Immature natural killer cell (primary cell): ENCODE data around the gene IL18RAP. TPM values are rescaled to one million over a fixed set of nuclear protein-coding genes. Genes with fewer than 3 reads are reported as not detected.

Source experiments
- DNase-seq, 3 donors: peaks; one replicate each; pipeline ENCODE4 v3.0.0; 2022; ENCODE audit warnings: mixed read lengths in 1 of 3
- H3K27ac Mint-ChIP-seq, 6 donors: one replicate each; pipeline ENCODE4 v1.8.0; 2020; ENCODE audit warnings: mixed read lengths in 6 of 6, mild to moderate bottlenecking in 5 of 6, inconsistent platforms in 4 of 6, moderate library complexity in 3 of 6
- H3K27me3 Mint-ChIP-seq, 3 donors: one replicate each; pipeline ENCODE4 v1.8.0; 2020 to 2021; ENCODE audit warnings: low read depth in 3 of 3, mild to moderate bottlenecking in 3 of 3, mixed read lengths in 3 of 3, moderate library complexity in 3 of 3, inconsistent platforms in 1 of 3
- H3K36me3 Mint-ChIP-seq, 3 donors: one replicate each; pipeline ENCODE4 v1.8.0; 2020; ENCODE audit warnings: mixed read lengths in 3 of 3, inconsistent platforms in 2 of 3, mild to moderate bottlenecking in 2 of 3
- H3K4me1 Mint-ChIP-seq, 2 donors: one replicate each; pipeline ENCODE4 v1.8.0; 2020; ENCODE audit warnings: inconsistent platforms in 2 of 2, mild to moderate bottlenecking in 2 of 2, mixed read lengths in 2 of 2, moderate library complexity in 1 of 2
- H3K4me3 Mint-ChIP-seq, 5 donors: one replicate each; pipeline ENCODE4 v1.8.0; 2020; ENCODE audit warnings: mild to moderate bottlenecking in 5 of 5, mixed read lengths in 5 of 5, inconsistent platforms in 3 of 5, moderate library complexity in 3 of 5
- H3K9me3 Mint-ChIP-seq, 6 donors: one replicate each; pipeline ENCODE4 v1.8.0; 2020; ENCODE audit warnings: mild to moderate bottlenecking in 6 of 6, mixed read lengths in 6 of 6, inconsistent platforms in 4 of 6, moderate library complexity in 3 of 6
- polyA plus RNA-seq, 3 donors: library from polyadenylated mRNA; unstranded; fragments of 300-500 nt; fragmentation: Illumina TruSeq; gene quantifications; one replicate each; pipeline ENCODE4 v1.2.3, GENCODE V29; 2021

IL18RAP gene
- polyA plus RNA-seq, 3 donors from 2014 or later: 58.1 to 60.8 (median 60.3) TPM

DNA sequence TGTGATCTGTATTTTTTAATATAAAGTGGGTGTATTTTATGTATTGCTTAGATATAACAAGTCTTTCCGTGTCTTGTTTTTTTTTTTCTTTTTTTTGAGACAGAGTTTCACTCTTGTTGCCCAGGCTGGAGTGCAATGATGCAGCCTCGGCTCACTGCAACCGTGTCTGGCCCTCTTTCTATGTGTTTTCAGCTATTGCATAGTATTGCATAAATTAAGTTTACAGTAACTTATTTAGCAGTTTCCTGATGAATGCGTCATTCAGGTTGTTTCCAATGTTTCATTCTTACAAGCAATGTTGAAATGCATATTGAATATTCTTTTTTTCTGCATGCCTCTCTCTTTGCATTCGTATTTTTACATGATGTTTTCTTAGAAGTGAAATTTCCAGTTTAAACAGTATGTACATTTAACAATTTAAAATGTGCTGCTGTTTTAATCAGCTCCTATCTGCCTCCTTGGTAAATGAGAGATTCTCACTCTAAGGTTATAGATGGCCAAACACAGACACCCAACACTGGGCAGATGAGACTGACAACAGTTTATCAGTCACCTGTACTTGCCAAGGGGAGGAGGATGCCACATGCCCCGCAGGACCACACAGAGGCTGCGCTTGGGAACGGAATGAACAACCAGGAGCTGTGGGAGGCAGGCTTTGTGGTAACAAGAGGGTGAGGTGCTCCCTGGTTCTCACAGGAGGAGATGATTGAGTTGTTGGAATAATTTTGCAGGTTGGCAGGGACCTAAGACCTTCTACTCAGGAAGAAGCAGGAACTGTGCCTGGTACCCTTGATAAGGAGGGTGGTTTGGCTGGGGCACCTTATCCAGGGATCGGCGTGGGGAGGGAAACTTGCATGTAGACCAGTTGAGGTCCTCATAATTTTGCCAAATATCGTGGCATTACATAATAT is 57.6 kb downstream of the IL18RAP start:
- H3K9me3 Mint-ChIP-seq: no peaks in the 10 kb centered on the region
- no peak overlapping the region for H3K27ac Mint-ChIP-seq
- no peaks in the 10 kb centered on the region for H3K4me1 Mint-ChIP-seq
- no peak overlapping the region for H3K4me3 Mint-ChIP-seq
- H3K36me3 Mint-ChIP-seq: peaks cover 0 to 4% (median 4%) of the 10 kb centered on the region in 3 donors
- H3K27me3 Mint-ChIP-seq: peaks cover 0 to 5% (median 5%) of the 10 kb centered on the region in 3 donors
- no peak for DNase-seq

DNA sequence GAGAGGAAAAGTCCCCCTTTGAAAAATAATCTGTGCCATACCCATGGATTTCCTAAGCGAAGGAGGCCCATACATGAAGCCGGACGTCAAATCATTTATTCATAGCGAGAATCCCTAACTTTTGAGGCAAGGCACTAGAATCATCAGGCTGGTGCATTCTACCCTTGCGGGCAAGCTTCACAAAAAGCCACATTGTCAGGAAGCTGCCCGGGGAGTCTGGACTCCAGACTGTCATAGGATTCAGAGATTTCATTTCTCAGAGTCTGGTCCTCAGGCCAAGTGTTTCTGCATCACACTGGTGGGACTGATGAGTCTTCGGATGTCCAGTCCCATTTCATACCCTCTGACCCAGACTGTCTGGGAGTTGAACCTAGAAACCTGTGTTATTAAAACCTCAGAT is 59.0 kb downstream of the IL18RAP start:
- no peaks in the 10 kb centered on the region for H3K9me3 Mint-ChIP-seq
- peaks cover 0 to 4% (median 0%) of the 10 kb centered on the region in 3 donors for H3K36me3 Mint-ChIP-seq
- no peak overlapping the region for H3K27ac Mint-ChIP-seq
- H3K4me3 Mint-ChIP-seq: no peak overlapping the region
- no peak for DNase-seq
- peaks cover 2 to 6% of the 10 kb centered on the region in 2 donors for H3K4me1 Mint-ChIP-seq
- H3K27me3 Mint-ChIP-seq: peaks cover 0 to 7% (median 3%) of the 10 kb centered on the region in 3 donors

- Mint-ChIP-seq H3K4me1 (peaks cover 14 to 18% of the 10 kb centered on the region in 2 donors), H3K27ac (no peak overlapping the region), H3K27me3 (peaks cover 0 to 10% (median 2%) of the 10 kb centered on the region in 3 donors), H3K9me3 (no peaks in the 10 kb centered on the region), H3K36me3 (peaks cover 0 to 4% (median 0%) of the 10 kb centered on the region in 3 donors), H3K4me3 (no peak overlapping the region)
- no peak for DNase-seq
Measured at GRCh38 chr2:102483086-102483485, 60.1 kb downstream of the IL18RAP start.

DNA sequence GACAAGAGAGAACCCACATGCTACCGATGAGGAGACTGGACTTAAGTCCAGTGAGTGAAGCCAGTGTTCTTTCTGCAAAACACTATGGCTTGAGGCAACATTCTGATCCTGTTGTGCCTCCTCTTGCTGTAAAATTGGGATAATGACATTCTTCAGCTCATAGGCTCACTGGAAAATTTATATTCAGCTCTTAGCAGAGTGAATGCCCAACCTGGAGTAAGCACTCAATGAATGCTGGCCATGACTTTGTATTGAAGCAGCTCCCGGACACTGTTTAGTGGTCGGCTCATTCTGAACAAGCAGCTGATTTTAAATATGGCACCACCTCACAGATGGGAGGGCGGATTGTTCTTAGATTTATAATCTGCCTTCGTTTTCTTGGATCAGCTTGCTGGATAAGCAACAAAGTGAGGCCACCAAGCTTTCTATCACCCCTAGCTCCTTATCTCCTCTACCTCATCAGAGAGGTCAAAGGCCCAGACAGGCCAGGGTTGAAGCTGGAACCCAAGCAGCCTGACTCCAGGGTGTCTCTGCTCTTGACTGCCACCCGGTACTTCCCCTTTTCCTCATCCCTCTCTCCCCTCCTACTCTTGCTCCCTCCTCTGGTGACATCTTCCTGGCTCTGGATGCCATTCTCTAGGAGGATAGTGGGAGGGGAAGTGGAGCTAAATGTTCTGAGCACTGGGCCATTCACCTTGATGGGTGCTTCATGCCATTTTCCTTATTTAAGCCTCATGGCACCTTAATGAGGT is 61.5 kb downstream of the IL18RAP start:
- Mint-ChIP-seq H3K9me3 (no peaks in the 10 kb centered on the region), H3K4me3 (no peak overlapping the region), H3K27ac (no peak overlapping the region), H3K27me3 (peaks cover 0 to 10% (median 2%) of the 10 kb centered on the region in 3 donors), H3K36me3 (peaks cover 0 to 4% (median 0%) of the 10 kb centered on the region in 3 donors), H3K4me1 (peaks cover 28 to 31% of the 10 kb centered on the region in 2 donors)
- DNase-seq: no peak

- Mint-ChIP-seq H3K4me1 (peaks cover 36 to 39% of the 10 kb centered on the region in 2 donors), H3K9me3 (peaks cover 0 to 4% (median 0%) of the 10 kb centered on the region in 6 donors), H3K27me3 (peaks cover 0 to 10% (median 2%) of the 10 kb centered on the region in 3 donors), H3K27ac (no peak overlapping the region), H3K4me3 (no peak overlapping the region), H3K36me3 (peaks cover 0 to 4% (median 0%) of the 10 kb centered on the region in 3 donors)
- DNase-seq: no peak
Measured at GRCh38 chr2:102485147-102485785, 62.3 kb downstream of the IL18RAP start.

GRCh38 chr2:102486941-102487702 is 64.2 kb downstream of the IL18RAP start:
- no peak for DNase-seq
- Mint-ChIP-seq H3K36me3 (peaks cover 0 to 4% (median 4%) of the 10 kb centered on the region in 3 donors), H3K27me3 (peaks cover 0 to 7% (median 2%) of the 10 kb centered on the region in 3 donors), H3K4me1 (peaks cover 48 to 50% of the 10 kb centered on the region in 2 donors), H3K4me3 (peak overlapping the region in 4 of 5 donors; percentile 31 to 55 (median 34)), H3K9me3 (peaks cover 0 to 4% (median 0%) of the 10 kb centered on the region in 6 donors), H3K27ac (peak overlapping the region in 1 of 6 donors; percentile 22)

- Mint-ChIP-seq H3K27ac (no peak overlapping the region), H3K9me3 (peaks cover 0 to 4% (median 0%) of the 10 kb centered on the region in 6 donors), H3K36me3 (peaks cover 0 to 7% (median 6%) of the 10 kb centered on the region in 3 donors), H3K4me3 (peak overlapping the region in 4 of 5 donors; percentile 31 to 56 (median 46)), H3K27me3 (peaks cover 0 to 7% (median 2%) of the 10 kb centered on the region in 3 donors), H3K4me1 (peaks cover 48 to 50% of the 10 kb centered on the region in 2 donors)
- no peak for DNase-seq
Measured at GRCh38 chr2:102487761-102488462, 65.0 kb downstream of the IL18RAP start.

- Mint-ChIP-seq H3K36me3 (peaks cover 0 to 10% (median 6%) of the 10 kb centered on the region in 3 donors), H3K4me3 (peak overlapping the region; percentile 52 to 68 (median 58)), H3K4me1 (peaks cover 48 to 50% of the 10 kb centered on the region in 2 donors), H3K9me3 (peaks cover 0 to 4% (median 0%) of the 10 kb centered on the region in 6 donors), H3K27ac (peak overlapping the region; percentile 2 to 75 (median 46)), H3K27me3 (peaks cover 0 to 5% (median 2%) of the 10 kb centered on the region in 3 donors)
- DNase-seq: peak; percentile 47 to 63 (median 51)
Measured at GRCh38 chr2:102489646-102490045, 66.7 kb downstream of the IL18RAP start.

- Mint-ChIP-seq H3K27ac (no peak overlapping the region), H3K4me3 (no peak overlapping the region), H3K9me3 (peaks cover 0 to 9% (median 0%) of the 10 kb centered on the region in 6 donors), H3K36me3 (peaks cover 5 to 16% (median 6%) of the 10 kb centered on the region in 3 donors), H3K27me3 (peaks cover 2 to 4% (median 2%) of the 10 kb centered on the region in 3 donors), H3K4me1 (peaks cover 41 to 47% of the 10 kb centered on the region in 2 donors)
- DNase-seq: no peak
Measured at GRCh38 chr2:102492006-102492405, 69.0 kb downstream of the IL18RAP start.

DNA sequence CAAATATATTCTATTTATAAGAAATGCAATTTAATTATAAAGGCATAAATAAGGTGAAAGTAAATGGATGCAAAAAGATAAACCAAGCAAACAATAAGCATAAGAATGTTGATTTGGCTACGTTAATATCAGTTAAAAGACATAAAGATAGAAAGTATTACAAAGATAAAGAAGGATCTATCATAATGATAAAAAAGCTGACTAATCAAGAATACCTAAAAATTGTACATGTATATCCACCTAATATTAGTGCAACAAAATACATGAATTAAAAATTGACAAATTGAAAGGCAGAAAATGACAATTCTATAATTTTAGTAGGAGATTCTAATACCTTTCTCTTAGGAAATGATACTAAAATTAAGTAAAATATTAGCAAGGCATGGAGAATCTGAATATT is 71.6 kb downstream of the IL18RAP start:
- peaks cover 16 to 26% of the 10 kb centered on the region in 2 donors for H3K4me1 Mint-ChIP-seq
- peaks cover 0 to 9% (median 0%) of the 10 kb centered on the region in 6 donors for H3K9me3 Mint-ChIP-seq
- no peak overlapping the region for H3K27ac Mint-ChIP-seq
- peaks cover 5 to 16% (median 6%) of the 10 kb centered on the region in 3 donors for H3K36me3 Mint-ChIP-seq
- no peak overlapping the region for H3K4me3 Mint-ChIP-seq
- DNase-seq: no peak
- peaks cover 0 to 5% (median 0%) of the 10 kb centered on the region in 3 donors for H3K27me3 Mint-ChIP-seq

DNA sequence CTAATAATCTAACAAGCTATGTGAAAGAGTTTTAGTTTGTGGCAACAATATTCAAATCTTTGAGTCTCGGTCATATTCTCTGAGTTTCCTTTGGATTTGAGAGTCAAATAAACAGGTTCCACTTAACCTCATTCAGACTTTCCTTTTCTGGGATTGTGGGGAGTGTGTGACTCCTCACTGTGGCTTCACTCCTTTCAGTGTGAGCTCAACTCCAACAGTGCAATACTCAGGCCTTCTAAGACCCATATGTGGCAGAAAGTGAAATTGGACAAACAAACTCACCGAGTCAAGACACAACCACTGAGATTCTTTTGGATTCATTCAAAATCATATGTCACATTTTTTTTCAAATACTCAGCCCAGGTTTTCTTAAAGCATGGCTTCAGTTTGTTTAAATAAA is 75.5 kb downstream of the IL18RAP start:
- Mint-ChIP-seq H3K27me3 (peaks cover 2 to 5% (median 5%) of the 10 kb centered on the region in 3 donors), H3K9me3 (peaks cover 0 to 5% (median 0%) of the 10 kb centered on the region in 6 donors), H3K27ac (no peak overlapping the region), H3K4me3 (no peak overlapping the region), H3K36me3 (peaks cover 0 to 6% (median 5%) of the 10 kb centered on the region in 3 donors), H3K4me1 (peaks cover 0 to 6% of the 10 kb centered on the region in 2 donors)
- no peak for DNase-seq

DNA sequence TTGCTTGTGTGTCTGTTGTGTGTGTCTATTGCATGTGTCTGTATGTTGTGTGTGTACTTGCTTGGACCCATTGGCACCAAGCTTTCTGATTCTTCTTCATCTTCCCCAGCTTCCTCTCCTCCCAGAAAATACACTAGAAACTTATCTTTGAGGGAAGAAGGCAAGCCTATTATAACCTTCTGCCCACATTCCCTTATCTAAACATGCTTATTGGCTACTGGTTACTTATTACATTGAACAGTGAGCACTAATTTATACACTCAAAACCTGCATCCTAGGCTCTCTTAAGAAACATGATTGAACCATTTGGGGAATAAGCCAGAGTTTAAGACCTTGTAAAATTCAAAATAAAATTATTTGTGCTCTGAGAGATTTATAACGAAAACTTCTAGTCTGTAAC is 76.6 kb downstream of the IL18RAP start:
- peaks cover 0 to 6% of the 10 kb centered on the region in 2 donors for H3K4me1 Mint-ChIP-seq
- H3K27ac Mint-ChIP-seq: no peak overlapping the region
- H3K9me3 Mint-ChIP-seq: peaks cover 0 to 5% (median 0%) of the 10 kb centered on the region in 6 donors
- H3K27me3 Mint-ChIP-seq: peaks cover 2 to 5% (median 5%) of the 10 kb centered on the region in 3 donors
- no peak for DNase-seq
- H3K4me3 Mint-ChIP-seq: no peak overlapping the region
- H3K36me3 Mint-ChIP-seq: peaks cover 0 to 6% (median 5%) of the 10 kb centered on the region in 3 donors
